Upper lobe of left lung (tissue), 4 donors: Measurements from ENCODE around the gene CPB2.

Source experiments
- POLR2A ChIP-seq, 4 donors: fragments of 450-650 bp; IDR thresholded peaks; one replicate each; pipeline ENCODE4 v1.5.1; 2016 to 2017; ENCODE audit warnings: antibody characterized with exemption in 4 of 4, mild to moderate bottlenecking in 2 of 4
- POLR2AphosphoS5 ChIP-seq, 2 donors: sonication (generic); formaldehyde crosslinking; IDR thresholded peaks; one replicate each; pipeline ENCODE4 v1.5.1; 2017; ENCODE audit warnings: antibody characterized with exemption in 2 of 2
- TF ChIP-seq, protein P1 (sequence below), 6 experiments: fragments of 450-650 bp in 4 of 6; fragments of 200-600 bp in 2 of 6; sonication (generic) in 2 of 6; IDR thresholded peaks; one replicate each; pipeline ENCODE4 v1.5.1; 2016 to 2019; ENCODE audit warnings: antibody characterized with exemption in 6 of 6

DNA sequence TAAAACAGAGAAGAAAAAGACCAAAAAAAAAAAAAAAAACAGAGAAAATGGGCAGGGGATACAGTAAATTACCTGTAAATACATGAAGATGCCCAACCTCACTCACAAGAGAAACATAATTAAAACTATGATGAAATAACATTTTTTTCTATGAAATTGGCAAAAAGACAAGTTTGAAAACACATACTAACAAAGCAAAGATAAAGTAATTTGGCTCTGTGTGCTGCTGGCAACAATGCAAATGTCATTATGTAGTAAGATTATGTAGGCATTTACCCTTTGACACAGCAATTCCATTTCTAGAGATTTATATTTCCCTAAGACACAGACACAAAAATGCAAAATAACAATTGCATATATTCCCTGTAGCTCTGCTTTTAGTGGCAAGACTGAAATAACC is 72.5 kb downstream of the CPB2 start:
- TF ChIP-seq, protein P1, sequence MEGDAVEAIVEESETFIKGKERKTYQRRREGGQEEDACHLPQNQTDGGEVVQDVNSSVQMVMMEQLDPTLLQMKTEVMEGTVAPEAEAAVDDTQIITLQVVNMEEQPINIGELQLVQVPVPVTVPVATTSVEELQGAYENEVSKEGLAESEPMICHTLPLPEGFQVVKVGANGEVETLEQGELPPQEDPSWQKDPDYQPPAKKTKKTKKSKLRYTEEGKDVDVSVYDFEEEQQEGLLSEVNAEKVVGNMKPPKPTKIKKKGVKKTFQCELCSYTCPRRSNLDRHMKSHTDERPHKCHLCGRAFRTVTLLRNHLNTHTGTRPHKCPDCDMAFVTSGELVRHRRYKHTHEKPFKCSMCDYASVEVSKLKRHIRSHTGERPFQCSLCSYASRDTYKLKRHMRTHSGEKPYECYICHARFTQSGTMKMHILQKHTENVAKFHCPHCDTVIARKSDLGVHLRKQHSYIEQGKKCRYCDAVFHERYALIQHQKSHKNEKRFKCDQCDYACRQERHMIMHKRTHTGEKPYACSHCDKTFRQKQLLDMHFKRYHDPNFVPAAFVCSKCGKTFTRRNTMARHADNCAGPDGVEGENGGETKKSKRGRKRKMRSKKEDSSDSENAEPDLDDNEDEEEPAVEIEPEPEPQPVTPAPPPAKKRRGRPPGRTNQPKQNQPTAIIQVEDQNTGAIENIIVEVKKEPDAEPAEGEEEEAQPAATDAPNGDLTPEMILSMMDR (IDR thresholded peaks at IDR 0.05) = no peak
- no peak for TF ChIP-seq POLR2AphosphoS5 (IDR thresholded peaks at IDR 0.05)
- TF ChIP-seq POLR2A (IDR thresholded peaks at IDR 0.05) = no peak
